ENCODE data around the gene PRKAG2.

Gene PRKAG2

DNA sequence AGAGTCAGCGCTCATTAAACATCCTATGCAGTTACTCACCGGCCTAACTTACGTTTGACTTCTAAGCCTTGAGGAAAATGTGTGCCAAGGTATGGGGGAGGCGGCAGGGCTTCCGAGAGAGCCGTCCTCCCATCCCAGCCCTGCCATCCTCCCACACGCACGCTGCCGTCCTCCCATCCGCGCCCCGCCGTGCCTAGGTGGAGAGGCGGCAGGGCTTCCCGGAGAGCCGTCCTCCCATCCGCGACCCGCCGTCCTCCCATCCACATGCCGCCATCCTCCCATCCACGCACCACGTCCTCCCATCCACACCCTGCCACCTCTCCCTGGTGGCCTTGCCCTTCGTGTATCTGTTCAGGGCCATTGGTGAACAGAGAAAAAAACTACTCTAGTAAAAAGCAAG is 162.7 kb downstream of the PRKAG2 start:
- no peak for DNase-seq (ENCODE audit: low read depth)
- TF ChIP-seq, protein P1, sequence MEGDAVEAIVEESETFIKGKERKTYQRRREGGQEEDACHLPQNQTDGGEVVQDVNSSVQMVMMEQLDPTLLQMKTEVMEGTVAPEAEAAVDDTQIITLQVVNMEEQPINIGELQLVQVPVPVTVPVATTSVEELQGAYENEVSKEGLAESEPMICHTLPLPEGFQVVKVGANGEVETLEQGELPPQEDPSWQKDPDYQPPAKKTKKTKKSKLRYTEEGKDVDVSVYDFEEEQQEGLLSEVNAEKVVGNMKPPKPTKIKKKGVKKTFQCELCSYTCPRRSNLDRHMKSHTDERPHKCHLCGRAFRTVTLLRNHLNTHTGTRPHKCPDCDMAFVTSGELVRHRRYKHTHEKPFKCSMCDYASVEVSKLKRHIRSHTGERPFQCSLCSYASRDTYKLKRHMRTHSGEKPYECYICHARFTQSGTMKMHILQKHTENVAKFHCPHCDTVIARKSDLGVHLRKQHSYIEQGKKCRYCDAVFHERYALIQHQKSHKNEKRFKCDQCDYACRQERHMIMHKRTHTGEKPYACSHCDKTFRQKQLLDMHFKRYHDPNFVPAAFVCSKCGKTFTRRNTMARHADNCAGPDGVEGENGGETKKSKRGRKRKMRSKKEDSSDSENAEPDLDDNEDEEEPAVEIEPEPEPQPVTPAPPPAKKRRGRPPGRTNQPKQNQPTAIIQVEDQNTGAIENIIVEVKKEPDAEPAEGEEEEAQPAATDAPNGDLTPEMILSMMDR (IDR thresholded peaks at IDR 0.05; ENCODE audit: low read depth, low read length, missing control alignments), result no peak
- in situ Hi-C loops (cut with HindIII; ENCODE audit: low sequenced_read_pairs), result no loop called here
- no peak overlapping the region for H3K4me3 ChIP-seq (ENCODE audit: low read depth, low read length)

DNA sequence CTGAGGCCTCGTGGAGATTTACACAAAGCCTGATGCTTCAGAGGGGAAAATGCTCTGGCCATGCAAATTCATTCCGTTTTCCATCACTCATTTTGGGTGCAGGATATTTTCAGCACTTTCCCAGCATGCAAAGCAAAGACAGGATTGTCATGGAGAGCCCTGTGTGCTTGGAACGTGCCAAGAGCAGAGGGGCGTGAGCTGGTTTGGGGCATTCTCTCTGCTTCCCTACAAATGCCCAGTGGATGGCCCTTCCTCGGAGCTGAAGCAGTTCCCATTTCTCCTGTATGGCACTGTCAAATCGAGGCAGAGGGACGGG is 164.1 kb downstream of the PRKAG2 start:
- no peak for DNase-seq (ENCODE audit: low read depth)
- in situ Hi-C loops (cut with HindIII; ENCODE audit: low sequenced_read_pairs), result no loop called here
- no peak overlapping the region for H3K4me3 ChIP-seq (ENCODE audit: low read depth, low read length)
- TF ChIP-seq, protein P1 (IDR thresholded peaks at IDR 0.05; ENCODE audit: low read depth, low read length, missing control alignments), result no peak

DNA sequence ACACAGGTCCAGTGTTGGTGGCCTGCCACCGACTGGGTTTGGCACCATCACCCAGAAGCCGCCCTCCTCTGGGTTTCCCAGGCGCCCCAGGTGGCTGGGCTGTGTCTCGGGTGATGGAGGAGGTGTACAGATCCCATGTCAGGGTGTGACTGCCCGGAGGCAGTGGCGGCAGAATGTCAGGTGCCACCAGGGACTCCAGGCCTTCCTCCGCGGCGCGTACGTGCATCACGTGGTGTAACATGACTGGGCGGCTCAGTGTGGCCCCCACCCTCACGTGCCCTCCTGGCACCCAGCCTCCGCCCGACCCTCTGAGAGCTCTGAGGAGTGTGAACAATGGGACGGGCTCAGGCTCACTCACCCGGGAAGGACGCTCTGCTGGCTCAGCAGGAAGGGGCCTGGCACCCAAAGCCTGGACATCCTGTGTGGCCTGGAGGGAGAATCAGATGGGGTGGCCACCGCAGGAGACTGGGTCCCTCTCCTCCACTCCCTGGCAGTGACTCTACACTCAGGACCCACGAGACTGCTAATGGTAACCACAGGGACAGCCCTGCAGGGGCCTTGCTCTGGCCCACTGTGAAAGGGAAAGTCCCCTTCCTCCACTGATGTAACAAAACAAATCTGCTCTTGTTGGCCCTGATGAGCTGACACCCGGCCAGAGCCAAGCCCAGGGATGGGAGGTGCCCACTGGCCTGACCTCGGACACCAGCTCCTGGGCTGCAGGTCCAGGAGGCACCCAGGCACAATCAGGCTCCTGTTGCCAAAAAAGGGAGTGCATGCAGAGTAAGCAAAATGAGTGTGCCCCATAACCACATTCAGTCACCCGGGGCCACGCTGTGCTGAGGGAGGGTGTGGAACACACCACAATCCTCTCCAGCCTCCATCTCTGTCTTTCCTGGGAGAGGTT is 164.8 kb downstream of the PRKAG2 start:
- in situ Hi-C loops (cut with HindIII; ENCODE audit: low sequenced_read_pairs), result no loop called here
- no peak for DNase-seq (ENCODE audit: low read depth)
- TF ChIP-seq, protein P1 (IDR thresholded peaks at IDR 0.05; ENCODE audit: low read depth, low read length, missing control alignments), result no peak
- H3K4me3 ChIP-seq (ENCODE audit: low read depth, low read length), result no peak overlapping the region

DNA sequence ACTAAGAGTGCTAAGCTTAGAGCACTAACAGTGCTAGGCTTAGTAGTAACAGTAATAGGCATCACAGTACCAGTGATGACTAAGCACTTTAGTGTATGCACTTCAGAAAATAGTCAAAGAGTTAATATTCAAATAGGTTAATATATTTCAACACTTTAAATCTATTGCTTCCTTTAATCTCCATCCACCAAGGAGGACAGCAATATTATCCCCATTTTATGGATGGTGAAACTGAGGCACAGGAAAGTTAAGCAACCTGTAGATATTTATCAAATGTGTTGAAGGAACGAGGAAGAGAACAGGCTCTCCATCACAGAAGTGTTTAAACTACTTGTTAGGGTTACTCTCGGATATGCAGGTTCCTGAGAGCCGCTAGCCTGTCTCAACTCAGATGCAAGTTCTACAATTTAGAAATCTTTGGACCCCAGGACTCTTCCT is 165.5 kb downstream of the PRKAG2 start:
- in situ Hi-C loops (cut with HindIII; ENCODE audit: low sequenced_read_pairs), result no loop called here
- TF ChIP-seq, protein P1 (IDR thresholded peaks at IDR 0.05; ENCODE audit: low read depth, low read length, missing control alignments), result no peak
- no peak for DNase-seq (ENCODE audit: low read depth)
- H3K4me3 ChIP-seq (ENCODE audit: low read depth, low read length), result no peak overlapping the region

DNA sequence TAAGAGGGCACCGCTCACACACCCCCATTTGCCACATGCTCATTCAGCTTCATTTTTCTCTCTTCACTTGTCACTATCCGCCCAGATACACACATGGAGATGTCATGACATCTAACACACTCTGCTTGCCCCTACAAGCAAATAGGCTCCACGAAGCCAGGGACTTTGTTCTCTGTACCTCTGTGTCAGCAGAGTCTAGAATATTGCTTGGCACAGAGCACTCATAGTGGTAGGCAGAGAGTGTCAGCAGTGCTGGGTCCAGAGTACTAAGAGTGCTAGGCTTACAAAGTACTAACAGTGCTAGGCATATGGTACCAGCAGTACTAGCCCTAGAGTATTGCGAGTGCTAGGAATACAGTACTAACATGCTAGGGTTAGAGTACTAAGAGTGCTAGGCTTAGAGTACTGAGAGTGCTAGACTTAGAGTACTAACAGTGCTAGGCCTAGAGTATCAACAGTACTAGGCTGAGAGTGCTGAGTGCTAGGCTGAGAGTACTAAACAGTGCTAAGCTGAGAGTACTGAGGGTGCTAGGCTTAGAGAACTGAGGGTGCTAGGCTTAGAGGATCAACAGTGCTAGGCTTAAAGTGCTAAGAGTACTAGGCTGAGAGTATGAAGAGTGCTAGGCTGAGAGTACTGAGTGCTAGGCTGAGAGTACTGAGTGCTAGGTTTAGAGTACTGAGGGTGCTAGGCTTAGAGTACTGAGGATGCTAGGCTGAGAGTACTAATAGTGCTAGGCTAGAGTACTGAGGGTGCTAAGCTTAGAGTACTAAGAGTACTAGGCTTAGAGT is 166.1 kb downstream of the PRKAG2 start:
- TF ChIP-seq, protein P1 (IDR thresholded peaks at IDR 0.05; ENCODE audit: low read depth, low read length, missing control alignments), result no peak
- in situ Hi-C loops (cut with HindIII; ENCODE audit: low sequenced_read_pairs), result no loop called here
- H3K4me3 ChIP-seq (ENCODE audit: low read depth, low read length), result no peak overlapping the region
- DNase-seq (ENCODE audit: low read depth), result no peak

DNA sequence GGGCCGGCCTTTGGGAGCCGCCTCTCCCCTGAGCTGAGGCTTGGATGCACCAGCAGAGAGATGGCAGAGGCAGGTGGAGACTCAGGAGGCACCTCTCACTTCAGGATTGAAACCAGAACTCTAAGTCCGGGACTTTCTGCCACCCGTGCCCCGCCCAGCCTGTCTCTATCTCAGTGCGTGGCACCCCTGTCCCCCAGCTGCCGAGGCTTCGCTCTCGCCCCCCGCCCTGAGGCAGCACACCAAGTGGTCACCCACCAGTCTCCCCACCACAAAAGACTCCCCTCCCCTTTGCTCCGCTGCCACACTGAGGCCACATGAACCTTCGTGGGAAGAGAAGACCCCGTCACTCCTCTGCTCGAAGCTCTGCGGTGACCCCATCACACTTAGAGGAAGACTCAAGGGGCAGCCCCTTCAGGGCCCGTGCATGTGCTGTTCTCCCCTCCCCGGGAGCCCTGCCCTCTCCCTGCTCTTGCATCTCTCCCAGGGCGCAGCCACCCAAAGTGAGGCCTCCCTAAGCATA is 166.7 kb downstream of the PRKAG2 start:
- no peak for DNase-seq (ENCODE audit: low read depth)
- H3K4me3 ChIP-seq (ENCODE audit: low read depth, low read length), result no peak overlapping the region
- TF ChIP-seq, protein P1 (IDR thresholded peaks at IDR 0.05; ENCODE audit: low read depth, low read length, missing control alignments), result no peak
- in situ Hi-C loops (cut with HindIII; ENCODE audit: low sequenced_read_pairs), result no loop called here
